IgD-negative memory B cell (primary cell): Measurements from ENCODE around the gene LRTM1. TPM values are rescaled to one million over a fixed set of nuclear protein-coding genes. Genes with fewer than 3 reads are reported as not detected.

Source experiments
- H3K27ac Mint-ChIP-seq, 3 donors: one replicate each; pipeline ENCODE4 v1.8.0; 2020 to 2022; ENCODE audit warnings: mild to moderate bottlenecking in 3 of 3, mixed read lengths in 3 of 3, moderate library complexity in 1 of 3
- H3K27me3 Mint-ChIP-seq: one replicate; pipeline ENCODE4 v1.8.0; 2021; ENCODE audit warnings: mixed read lengths
- H3K36me3 Mint-ChIP-seq: one replicate; pipeline ENCODE4 v1.8.0; 2020; ENCODE audit warnings: mild to moderate bottlenecking, mixed read lengths
- H3K4me1 Mint-ChIP-seq, 3 donors: one replicate each; pipeline ENCODE4 v1.8.0; 2020 to 2022; ENCODE audit warnings: mixed read lengths in 3 of 3, mild to moderate bottlenecking in 1 of 3
- H3K4me3 Mint-ChIP-seq, 4 donors: one replicate each; pipeline ENCODE4 v1.8.0; 2020 to 2022; ENCODE audit warnings: mild to moderate bottlenecking in 4 of 4, mixed read lengths in 4 of 4, moderate library complexity in 3 of 4
- H3K9me3 Mint-ChIP-seq, 3 donors: one replicate each; pipeline ENCODE4 v1.8.0; 2020 to 2021; ENCODE audit warnings: mixed read lengths in 3 of 3, mild to moderate bottlenecking in 1 of 3
- polyA plus RNA-seq: library from polyadenylated mRNA; unstranded; fragments of 300-500 nt; fragmentation: Illumina TruSeq; gene quantifications from one replicate; pipeline ENCODE4 v1.2.3, GENCODE V29; 2021

Gene LRTM1
- polyA plus RNA-seq, 1 donor from 2014 or later: not detected

GRCh38 chr3:54955496-54955895, 27.6 kb upstream of the LRTM1 start:
- no peak overlapping the region for H3K4me3 Mint-ChIP-seq
- H3K36me3 Mint-ChIP-seq: no peaks in the 10 kb centered on the region
- no peaks in the 10 kb centered on the region for H3K4me1 Mint-ChIP-seq
- H3K27ac Mint-ChIP-seq: no peak overlapping the region
- H3K27me3 Mint-ChIP-seq: no peaks in the 10 kb centered on the region
- H3K9me3 Mint-ChIP-seq: no peaks in the 10 kb centered on the region

- Mint-ChIP-seq H3K27me3 (no peaks in the 10 kb centered on the region), H3K36me3 (no peaks in the 10 kb centered on the region), H3K4me1 (no peaks in the 10 kb centered on the region), H3K9me3 (no peaks in the 10 kb centered on the region), H3K27ac (no peak overlapping the region), H3K4me3 (no peak overlapping the region)
Measured at GRCh38 chr3:54954521-54954920, 26.7 kb upstream of the LRTM1 start.

GRCh38 chr3:54954022-54954421, 26.2 kb upstream of the LRTM1 start:
- no peaks in the 10 kb centered on the region for H3K9me3 Mint-ChIP-seq
- no peaks in the 10 kb centered on the region for H3K4me1 Mint-ChIP-seq
- no peaks in the 10 kb centered on the region for H3K36me3 Mint-ChIP-seq
- no peak overlapping the region for H3K4me3 Mint-ChIP-seq
- no peak overlapping the region for H3K27ac Mint-ChIP-seq
- H3K27me3 Mint-ChIP-seq: no peaks in the 10 kb centered on the region

GRCh38 chr3:54951405-54951804, 23.5 kb upstream of the LRTM1 start:
- Mint-ChIP-seq H3K36me3 (no peaks in the 10 kb centered on the region), H3K27ac (peak overlapping the region in 1 of 3 donors; percentile 64), H3K9me3 (no peaks in the 10 kb centered on the region), H3K4me3 (no peak overlapping the region), H3K4me1 (no peaks in the 10 kb centered on the region), H3K27me3 (no peaks in the 10 kb centered on the region)

GRCh38 chr3:54950391-54951003, 22.6 kb upstream of the LRTM1 start:
- H3K27ac Mint-ChIP-seq: no peak overlapping the region
- no peaks in the 10 kb centered on the region for H3K36me3 Mint-ChIP-seq
- no peak overlapping the region for H3K4me3 Mint-ChIP-seq
- no peaks in the 10 kb centered on the region for H3K27me3 Mint-ChIP-seq
- H3K4me1 Mint-ChIP-seq: no peaks in the 10 kb centered on the region
- no peaks in the 10 kb centered on the region for H3K9me3 Mint-ChIP-seq

- no peak overlapping the region for H3K27ac Mint-ChIP-seq
- no peak overlapping the region for H3K4me3 Mint-ChIP-seq
- no peaks in the 10 kb centered on the region for H3K9me3 Mint-ChIP-seq
- no peaks in the 10 kb centered on the region for H3K36me3 Mint-ChIP-seq
- H3K4me1 Mint-ChIP-seq: no peaks in the 10 kb centered on the region
- no peaks in the 10 kb centered on the region for H3K27me3 Mint-ChIP-seq
Measured at GRCh38 chr3:54949491-54950044, 21.7 kb upstream of the LRTM1 start.

GRCh38 chr3:54941690-54942362, 14.0 kb upstream of the LRTM1 start:
- no peaks in the 10 kb centered on the region for H3K36me3 Mint-ChIP-seq
- H3K4me1 Mint-ChIP-seq: no peaks in the 10 kb centered on the region
- H3K9me3 Mint-ChIP-seq: peaks cover 0 to 4% (median 0%) of the 10 kb centered on the region in 3 donors
- H3K4me3 Mint-ChIP-seq: no peak overlapping the region
- H3K27ac Mint-ChIP-seq: no peak overlapping the region
- H3K27me3 Mint-ChIP-seq: peaks cover 5% of the 10 kb centered on the region

- no peak overlapping the region for H3K27ac Mint-ChIP-seq
- H3K36me3 Mint-ChIP-seq: no peaks in the 10 kb centered on the region
- H3K9me3 Mint-ChIP-seq: peaks cover 0 to 4% (median 0%) of the 10 kb centered on the region in 3 donors
- no peak overlapping the region for H3K4me3 Mint-ChIP-seq
- no peaks in the 10 kb centered on the region for H3K4me1 Mint-ChIP-seq
- peaks cover 5% of the 10 kb centered on the region for H3K27me3 Mint-ChIP-seq
Measured at GRCh38 chr3:54940971-54941370, 13.1 kb upstream of the LRTM1 start.

GRCh38 chr3:54939557-54940300, 11.9 kb upstream of the LRTM1 start:
- H3K27ac Mint-ChIP-seq: peak overlapping the region in 1 of 3 donors; percentile 82
- H3K9me3 Mint-ChIP-seq: peaks cover 0 to 4% (median 0%) of the 10 kb centered on the region in 3 donors
- H3K4me1 Mint-ChIP-seq: no peaks in the 10 kb centered on the region
- H3K27me3 Mint-ChIP-seq: peaks cover 5% of the 10 kb centered on the region
- no peaks in the 10 kb centered on the region for H3K36me3 Mint-ChIP-seq
- H3K4me3 Mint-ChIP-seq: no peak overlapping the region

GRCh38 chr3:54936561-54936960, 8.7 kb upstream of the LRTM1 start:
- H3K4me1 Mint-ChIP-seq: no peaks in the 10 kb centered on the region

GRCh38 chr3:54935869-54936268, 8.0 kb upstream of the LRTM1 start:
- no peak overlapping the region for H3K4me3 Mint-ChIP-seq
- peaks cover 0 to 5% (median 4%) of the 10 kb centered on the region in 3 donors for H3K9me3 Mint-ChIP-seq
- H3K27me3 Mint-ChIP-seq: peaks cover 5% of the 10 kb centered on the region
- no peaks in the 10 kb centered on the region for H3K4me1 Mint-ChIP-seq
- H3K36me3 Mint-ChIP-seq: no peaks in the 10 kb centered on the region
- H3K27ac Mint-ChIP-seq: no peak overlapping the region

More at GRCh38 chr3:54936561-54936960, 8.7 kb upstream of the LRTM1 start:
- no peaks in the 10 kb centered on the region for H3K36me3 Mint-ChIP-seq
- H3K27me3 Mint-ChIP-seq: peaks cover 5% of the 10 kb centered on the region
- H3K4me3 Mint-ChIP-seq: no peak overlapping the region
- peaks cover 0 to 5% (median 4%) of the 10 kb centered on the region in 3 donors for H3K9me3 Mint-ChIP-seq
- H3K27ac Mint-ChIP-seq: no peak overlapping the region

- peaks cover 0 to 5% (median 0%) of the 10 kb centered on the region in 3 donors for H3K9me3 Mint-ChIP-seq
- H3K36me3 Mint-ChIP-seq: no peaks in the 10 kb centered on the region
- H3K4me1 Mint-ChIP-seq: no peaks in the 10 kb centered on the region
- no peak overlapping the region for H3K27ac Mint-ChIP-seq
- H3K27me3 Mint-ChIP-seq: peaks cover 2% of the 10 kb centered on the region
- no peak overlapping the region for H3K4me3 Mint-ChIP-seq
Measured at GRCh38 chr3:54932606-54933005, 4.7 kb upstream of the LRTM1 start.

- Mint-ChIP-seq H3K9me3 (peaks cover 0 to 5% (median 0%) of the 10 kb centered on the region in 3 donors), H3K4me1 (no peaks in the 10 kb centered on the region), H3K27me3 (no peaks in the 10 kb centered on the region), H3K36me3 (no peaks in the 10 kb centered on the region), H3K27ac (no peak overlapping the region), H3K4me3 (no peak overlapping the region)
Measured at GRCh38 chr3:54931182-54931581, 3.3 kb upstream of the LRTM1 start.

- Mint-ChIP-seq H3K36me3 (no peaks in the 10 kb centered on the region), H3K27ac (no peak overlapping the region), H3K27me3 (no peaks in the 10 kb centered on the region), H3K4me1 (peaks cover 0 to 2% (median 0%) of the 10 kb centered on the region in 3 donors), H3K4me3 (no peak overlapping the region), H3K9me3 (no peaks in the 10 kb centered on the region)
Measured at GRCh38 chr3:54918516-54918915, 9.3 kb downstream of the LRTM1 start.

GRCh38 chr3:54917862-54918261, 10.0 kb downstream of the LRTM1 start:
- Mint-ChIP-seq H3K9me3 (no peaks in the 10 kb centered on the region), H3K27me3 (no peaks in the 10 kb centered on the region), H3K4me3 (no peak overlapping the region), H3K36me3 (no peaks in the 10 kb centered on the region), H3K27ac (no peak overlapping the region), H3K4me1 (peaks cover 0 to 2% (median 0%) of the 10 kb centered on the region in 3 donors)
